HepG2 (cell line): Measurements from ENCODE around the gene NMU. TPM values are rescaled to one million over a fixed set of nuclear protein-coding genes. Genes with fewer than 3 reads are reported as not detected.

Experiments
- CBX5 ChIP-seq: sonication (generic); formaldehyde crosslinking; IDR thresholded peaks from 2 replicates; pipeline ENCODE4 v1.4.0; 2020; ENCODE audit warnings: missing genetic modification reagents, borderline replicate concordance
- DR1 ChIP-seq: sonication (generic); formaldehyde crosslinking; IDR thresholded peaks from 2 replicates; pipeline ENCODE4 v1.8.0; 2021; ENCODE audit warnings: mild to moderate bottlenecking, missing genetic modification reagents, inconsistent platforms
- ELF3 ChIP-seq: IDR thresholded peaks from 2 replicates; pipeline ENCODE4 v1.6.1; 2016; ENCODE audit warnings: missing genetic modification reagents, missing compliant biosample characterization
- FOXM1 ChIP-seq: sonication (generic); formaldehyde crosslinking; IDR thresholded peaks from 2 replicates; pipeline ENCODE4 v1.5.0; 2020; ENCODE audit warnings: missing genetic modification reagents
- KLF9 ChIP-seq: IDR thresholded peaks from 2 replicates; pipeline ENCODE4 v1.6.1; 2016; ENCODE audit warnings: low read depth
- POLR2A ChIP-seq, 2 experiments: IDR thresholded peaks; 2 replicates each; pipeline ENCODE4 v1.6.1; 2011; ENCODE audit warnings: low read depth in 2 of 2, low read length in 2 of 2, mild to moderate bottlenecking in 1 of 2, moderate library complexity in 1 of 2; ENCODE audit not compliant: insufficient read depth in 1 of 2
- RBM39 ChIP-seq: fragments of 200-400 bp; formaldehyde crosslinking; IDR thresholded peaks from one replicate; pipeline ENCODE4 v1.6.1; 2018; ENCODE audit warnings: antibody characterized with exemption, mild to moderate bottlenecking, low read depth, low read length; ENCODE audit not compliant: poor library complexity, severe bottlenecking
- RNF2 ChIP-seq: fragments of 450-650 bp; conservative IDR thresholded peaks from 2 replicates; pipeline ENCODE4 v1.6.1; 2016; ENCODE audit warnings: low read depth
- ZNF205 ChIP-seq: IDR thresholded peaks from 2 replicates; pipeline ENCODE4 v1.6.1; 2018; ENCODE audit warnings: missing biosample characterization, missing genetic modification reagents
- ZNF430 ChIP-seq: sonication (generic); formaldehyde crosslinking; IDR thresholded peaks from 2 replicates; pipeline ENCODE4 v1.9.0; 2021; ENCODE audit warnings: mild to moderate bottlenecking, missing genetic modification reagents
- ZNF446 ChIP-seq: sonication (generic); formaldehyde crosslinking; IDR thresholded peaks from 2 replicates; pipeline ENCODE4 v1.5.0; 2020; ENCODE audit warnings: mild to moderate bottlenecking, missing genetic modification reagents
- ZNF496 ChIP-seq: sonication (generic); formaldehyde crosslinking; IDR thresholded peaks from 2 replicates; pipeline ENCODE4 v1.8.1; 2023; ENCODE audit warnings: mild to moderate bottlenecking, moderate library complexity, missing genetic modification reagents; ENCODE audit not compliant: insufficient replicate concordance
- ZNF530 ChIP-seq: sonication (generic); formaldehyde crosslinking; IDR thresholded peaks from 2 replicates; pipeline ENCODE4 v1.5.0; 2020; ENCODE audit warnings: low read depth, mild to moderate bottlenecking, missing genetic modification reagents
- ZNF569 ChIP-seq: sonication (generic); formaldehyde crosslinking; IDR thresholded peaks from 2 replicates; pipeline ENCODE4 v1.5.0; 2020; ENCODE audit warnings: mild to moderate bottlenecking, missing genetic modification reagents, moderate library complexity, borderline replicate concordance
- ZNF768 ChIP-seq: sonication (generic); formaldehyde crosslinking; IDR thresholded peaks from 2 replicates; pipeline ENCODE4 v1.4.0; 2020; ENCODE audit warnings: missing genetic modification reagents
- ZNF790 ChIP-seq: sonication (generic); formaldehyde crosslinking; IDR thresholded peaks from 2 replicates; pipeline ENCODE4 v1.8.0; 2022; ENCODE audit warnings: missing genetic modification reagents, mild to moderate bottlenecking, borderline replicate concordance
- polyA plus RNA-seq, 8 experiments: library from polyadenylated mRNA; depleted of rRNA in 3 of 8; stranded (reverse) in 7 of 8; unstranded in 1 of 8; fragments of >200 nt; fragmentation: Illumina TruSeq in 4 of 8; extraction: Trizol in 4 of 8; gene quantifications; 2 replicates each; pipeline versions ENCODE4 v1.2.1 to v1.2.3, GENCODE V29; 2011 to 2016; ENCODE audit warnings: low read depth in 4 of 8, missing spikeins in 1 of 8, mixed read lengths in 1 of 8; ENCODE audit not compliant: insufficient read depth in 1 of 8
- total RNA-seq, 5 experiments: library from RNA; depleted of rRNA; stranded (reverse); fragments of >200 nt; fragmentation: Illumina TruSeq; extraction: Trizol; gene quantifications; 2 replicates each; pipeline ENCODE4 v1.2.3, GENCODE V29; 2016; ENCODE audit warnings: low read depth in 1 of 5
- TF ChIP-seq, protein P1 (sequence below): sonication (generic); formaldehyde crosslinking; IDR thresholded peaks from 2 replicates; pipeline ENCODE4 v1.4.0; 2020; ENCODE audit warnings: missing genetic modification reagents
- TF ChIP-seq, protein P2 (sequence below): sonication (generic); formaldehyde crosslinking; IDR thresholded peaks from 2 replicates; pipeline ENCODE4 v1.4.0; 2020; ENCODE audit warnings: mild to moderate bottlenecking, missing genetic modification reagents
- TF ChIP-seq, protein P3 (sequence below): sonication (generic); formaldehyde crosslinking; IDR thresholded peaks from 2 replicates; pipeline ENCODE4 v1.8.1; 2022; ENCODE audit warnings: low read depth, mild to moderate bottlenecking, missing genetic modification reagents

NMU gene
- total and polyA plus RNA-seq, 2 of the 13 experiments (the other 11 are each of a cell fraction or from before 2014, with no cell fraction given) = not detected

DNA sequence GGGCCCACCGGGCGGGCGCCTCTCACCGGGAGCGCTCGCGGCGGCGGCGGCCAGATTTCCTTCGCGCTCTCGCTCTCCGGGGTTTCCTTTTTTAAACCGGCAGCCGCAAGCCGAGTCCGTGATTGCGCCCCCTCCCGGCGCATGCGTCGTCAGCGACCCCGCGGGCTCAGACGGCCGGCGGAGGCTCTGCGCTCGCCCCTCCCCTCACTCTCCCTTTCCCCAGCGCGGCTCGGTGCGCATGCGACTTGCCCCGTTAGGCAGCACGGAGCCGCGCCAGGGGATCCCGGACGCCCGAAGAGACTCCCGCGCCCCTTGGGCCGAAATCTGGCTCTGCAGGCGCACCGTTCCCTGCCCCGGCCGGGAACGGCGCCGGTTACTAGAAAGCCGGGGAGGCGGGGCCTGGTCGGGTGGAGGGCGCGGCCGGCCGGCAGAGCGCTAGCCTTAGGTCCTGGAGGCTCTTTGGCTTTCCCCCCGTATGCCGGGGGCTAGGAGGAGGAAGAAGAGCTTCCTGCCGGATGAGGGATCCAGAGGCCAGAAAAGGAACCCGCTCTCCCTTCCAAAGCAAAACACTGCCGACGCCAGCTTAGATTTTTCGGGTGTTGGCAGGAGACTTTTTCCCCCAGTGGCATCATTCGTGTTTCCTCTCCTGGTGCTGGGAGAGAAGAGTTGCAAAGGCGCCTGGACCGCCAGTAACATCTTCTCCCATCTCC lies 89.2 kb downstream of the NMU start, which contains the start of gene CLOCK (continued):
- TF ChIP-seq DR1 (CRISPR knock-in tag) (0 out of 2 replicates have a peak, but pooled peaks have one; percentile 56), ELF3 (CRISPR knock-in tag) (0 out of 2 replicates have a peak, but pooled peaks have one; percentile 1), ZNF205 (CRISPR knock-in tag) (no peak), ZNF569 (CRISPR knock-in tag) (peak; percentile 55; the same call in 1 of the 2 replicates), ZNF790 (CRISPR knock-in tag) (0 out of 2 replicates have a peak, but pooled peaks have one; percentile 62), ZNF768 (CRISPR knock-in tag) (no peak), ZNF530 (CRISPR knock-in tag) (no peak), ZNF446 (CRISPR knock-in tag) (no peak), POLR2A (IDR thresholded peaks at IDR 0.05; ENCODE audit: insufficient read depth in 1 of 2, low read depth in 2 of 2, low read length in 2 of 2) (peak; percentile 50 to 53; a peak in 3 of 4 replicates), ZNF496 (CRISPR knock-in tag) (no peak), KLF9 (CRISPR knock-in tag) (no peak), FOXM1 (CRISPR knock-in tag) (no peak), RNF2 (no peak), ZNF430 (CRISPR knock-in tag) (peak; percentile 38; the same call in 1 of the 2 replicates), CBX5 (CRISPR knock-in tag) (no peak), RBM39 (no peak)
- TF ChIP-seq, protein P1, sequence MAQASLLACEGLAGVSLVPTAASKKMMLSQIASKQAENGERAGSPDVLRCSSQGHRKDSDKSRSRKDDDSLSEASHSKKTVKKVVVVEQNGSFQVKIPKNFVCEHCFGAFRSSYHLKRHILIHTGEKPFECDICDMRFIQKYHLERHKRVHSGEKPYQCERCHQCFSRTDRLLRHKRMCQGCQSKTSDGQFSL (CRISPR knock-in tag) = no peak
- TF ChIP-seq, protein P2, sequence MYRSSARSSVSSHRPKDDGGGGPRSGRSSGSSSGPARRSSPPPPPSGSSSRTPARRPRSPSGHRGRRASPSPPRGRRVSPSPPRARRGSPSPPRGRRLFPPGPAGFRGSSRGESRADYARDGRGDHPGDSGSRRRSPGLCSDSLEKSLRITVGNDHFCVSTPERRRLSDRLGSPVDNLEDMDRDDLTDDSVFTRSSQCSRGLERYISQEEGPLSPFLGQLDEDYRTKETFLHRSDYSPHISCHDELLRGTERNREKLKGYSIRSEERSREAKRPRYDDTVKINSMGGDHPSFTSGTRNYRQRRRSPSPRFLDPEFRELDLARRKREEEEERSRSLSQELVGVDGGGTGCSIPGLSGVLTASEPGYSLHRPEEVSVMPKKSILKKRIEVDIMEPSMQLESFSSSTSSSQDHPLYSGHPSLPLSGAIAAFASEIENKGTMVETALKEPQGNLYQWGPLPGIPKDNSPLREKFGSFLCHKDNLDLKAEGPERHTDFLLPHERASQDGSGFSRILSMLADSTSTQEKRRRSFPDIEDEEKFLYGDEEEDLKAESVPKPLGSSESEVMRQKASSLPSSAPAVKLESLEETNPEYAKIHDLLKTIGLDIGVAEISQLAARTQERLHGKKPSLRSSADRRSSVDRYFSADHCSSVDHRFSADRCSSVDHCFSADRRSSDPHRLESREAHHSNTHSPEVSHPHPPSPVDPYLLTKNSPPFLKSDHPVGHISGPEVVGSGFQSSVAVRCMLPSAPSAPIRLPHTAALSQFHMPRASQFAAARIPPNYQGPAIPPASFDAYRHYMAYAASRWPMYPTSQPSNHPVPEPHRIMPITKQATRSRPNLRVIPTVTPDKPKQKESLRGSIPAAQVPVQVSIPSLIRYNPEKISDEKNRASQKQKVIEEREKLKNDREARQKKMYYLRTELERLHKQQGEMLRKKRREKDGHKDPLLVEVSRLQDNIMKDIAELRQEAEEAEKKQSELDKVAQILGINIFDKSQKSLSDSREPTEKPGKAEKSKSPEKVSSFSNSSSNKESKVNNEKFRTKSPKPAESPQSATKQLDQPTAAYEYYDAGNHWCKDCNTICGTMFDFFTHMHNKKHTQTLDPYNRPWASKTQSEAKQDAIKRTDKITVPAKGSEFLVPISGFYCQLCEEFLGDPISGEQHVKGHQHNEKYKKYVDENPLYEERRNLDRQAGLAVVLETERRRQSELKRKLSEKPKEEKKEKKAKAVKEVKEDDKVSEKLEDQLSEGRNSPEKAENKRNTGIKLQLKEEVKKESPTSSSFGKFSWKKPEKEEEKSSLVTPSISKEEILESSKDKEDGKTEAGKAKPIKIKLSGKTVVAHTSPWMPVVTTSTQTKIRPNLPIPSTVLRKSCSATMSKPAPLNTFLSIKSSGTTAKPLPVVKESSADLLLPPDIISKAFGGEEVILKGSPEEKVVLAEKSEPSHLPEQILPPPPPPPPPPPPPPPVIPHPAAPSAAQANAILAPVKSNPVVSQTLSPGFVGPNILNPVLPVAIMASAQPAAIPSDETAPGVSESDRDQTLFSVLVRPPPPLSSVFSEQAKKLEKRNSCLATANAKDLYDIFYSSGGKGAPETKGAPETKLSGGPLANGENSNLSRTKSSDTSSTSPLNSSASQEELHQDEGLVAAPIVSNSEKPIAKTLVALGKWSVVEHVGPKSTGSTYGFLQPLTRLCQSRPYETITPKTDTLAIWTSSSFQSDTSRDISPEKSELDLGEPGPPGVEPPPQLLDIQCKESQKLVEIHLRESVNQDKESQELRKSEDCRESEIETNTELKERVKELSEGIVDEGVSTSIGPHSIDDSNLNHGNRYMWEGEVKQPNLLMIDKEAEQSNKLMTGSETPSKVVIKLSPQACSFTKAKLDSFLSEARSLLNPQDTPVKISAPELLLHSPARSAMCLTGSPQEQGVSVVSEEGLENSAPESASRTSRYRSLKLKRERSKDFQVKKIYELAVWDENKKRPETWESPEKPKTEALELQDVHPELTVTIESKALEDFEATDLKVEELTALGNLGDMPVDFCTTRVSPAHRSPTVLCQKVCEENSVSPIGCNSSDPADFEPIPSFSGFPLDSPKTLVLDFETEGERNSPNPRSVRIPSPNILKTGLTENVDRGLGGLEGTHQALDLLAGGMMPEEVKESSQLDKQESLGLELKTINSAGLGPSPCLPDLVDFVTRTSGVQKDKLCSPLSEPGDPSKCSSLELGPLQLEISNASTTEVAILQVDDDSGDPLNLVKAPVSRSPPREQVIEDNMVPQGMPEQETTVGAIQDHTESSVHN (CRISPR knock-in tag) = no peak
- TF ChIP-seq, protein P3, sequence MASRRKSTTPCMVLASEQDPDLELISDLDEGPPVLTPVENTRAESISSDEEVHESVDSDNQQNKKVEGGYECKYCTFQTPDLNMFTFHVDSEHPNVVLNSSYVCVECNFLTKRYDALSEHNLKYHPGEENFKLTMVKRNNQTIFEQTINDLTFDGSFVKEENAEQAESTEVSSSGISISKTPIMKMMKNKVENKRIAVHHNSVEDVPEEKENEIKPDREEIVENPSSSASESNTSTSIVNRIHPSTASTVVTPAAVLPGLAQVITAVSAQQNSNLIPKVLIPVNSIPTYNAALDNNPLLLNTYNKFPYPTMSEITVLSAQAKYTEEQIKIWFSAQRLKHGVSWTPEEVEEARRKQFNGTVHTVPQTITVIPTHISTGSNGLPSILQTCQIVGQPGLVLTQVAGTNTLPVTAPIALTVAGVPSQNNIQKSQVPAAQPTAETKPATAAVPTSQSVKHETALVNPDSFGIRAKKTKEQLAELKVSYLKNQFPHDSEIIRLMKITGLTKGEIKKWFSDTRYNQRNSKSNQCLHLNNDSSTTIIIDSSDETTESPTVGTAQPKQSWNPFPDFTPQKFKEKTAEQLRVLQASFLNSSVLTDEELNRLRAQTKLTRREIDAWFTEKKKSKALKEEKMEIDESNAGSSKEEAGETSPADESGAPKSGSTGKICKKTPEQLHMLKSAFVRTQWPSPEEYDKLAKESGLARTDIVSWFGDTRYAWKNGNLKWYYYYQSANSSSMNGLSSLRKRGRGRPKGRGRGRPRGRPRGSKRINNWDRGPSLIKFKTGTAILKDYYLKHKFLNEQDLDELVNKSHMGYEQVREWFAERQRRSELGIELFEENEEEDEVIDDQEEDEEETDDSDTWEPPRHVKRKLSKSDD (CRISPR knock-in tag) = no peak
